ENCODE results near the gene DAZ3.
"Not testable (repeated sequence)": the region's sequence is repeated elsewhere in the genome, so short reads cannot be mapped to it uniquely, and the experiment has no call there.

The DAZ3 gene

GRCh38 chrY:24813293-24813692 is at the start of gene DAZ3:
TSS of gene DAZ3 (minus strand) at chrY:24813393. CDS start at chrY:24813185, 208 bp downstream.
- not testable (repeated sequence) for DNase-seq

- DNase-seq: not testable (repeated sequence)
Measured at GRCh38 chrY:24833619-24834018, 20.4 kb upstream of the DAZ3 start, which contains the start of gene DAZ4. TSS of gene DAZ4 (plus strand) at chrY:24833919. CDS start at chrY:24834127, 208 bp downstream.

GRCh38 chrY:24825069-24825468 is 11.9 kb upstream of the DAZ3 start:
- not testable (repeated sequence) for DNase-seq

GRCh38 chrY:24824184-24824879 is 11.1 kb upstream of the DAZ3 start:
- DNase-seq: not testable (repeated sequence)

- not testable (repeated sequence) for DNase-seq
Measured at GRCh38 chrY:24821836-24822235, 8.6 kb upstream of the DAZ3 start.
